Cardiac muscle cell (in vitro differentiated cells and primary cell): ENCODE results near the gene SEMA4D. TPM values are rescaled to one million over a fixed set of nuclear protein-coding genes. Genes with fewer than 3 reads are reported as not detected.

Experiments
- DNase-seq, 2 donors: peaks; one replicate each; pipeline versions ENCODE4 v3.0.0 to v3.0.0-alpha.2; 2010 to 2017; ENCODE audit warnings: low read depth in 1 of 2, low spot score in 1 of 2
- H3K27ac ChIP-seq: fragments of 200-600 bp; sonication (generic); 2 replicates; pipeline ENCODE4 v1.5.1; 2016
- H3K27me3 ChIP-seq: fragments of 200-600 bp; sonication (generic); 2 replicates; pipeline ENCODE4 v1.6.0; 2016; ENCODE audit warnings: control low read depth
- H3K36me3 ChIP-seq: fragments of 200-600 bp; sonication (generic); 2 replicates; pipeline ENCODE4 v1.5.1; 2016; ENCODE audit warnings: control low read depth
- H3K4me1 ChIP-seq: fragments of 200-600 bp; sonication (generic); 2 replicates; pipeline ENCODE4 v1.8.1; 2017; ENCODE audit warnings: low read depth, mild to moderate bottlenecking, mixed run types
- H3K4me3 ChIP-seq: fragments of 200-600 bp; sonication (generic); 2 replicates; pipeline ENCODE4 v1.5.1; 2016; ENCODE audit warnings: mild to moderate bottlenecking
- H3K9me3 ChIP-seq: fragments of 200-600 bp; sonication (generic); 2 replicates; pipeline ENCODE4 v1.5.1; 2017; ENCODE audit warnings: low read depth, mild to moderate bottlenecking, control low read depth
- polyA plus RNA-seq: library from polyadenylated mRNA; unstranded; fragments of >200 nt; fragmentation: Nextera tagmentation; extraction: Ambion mirVana; gene quantifications from 2 replicates; pipeline ENCODE4 v1.2.1, GENCODE V29; 2016
- total RNA-seq: library from RNA; depleted of rRNA; stranded (reverse); fragments of >200 nt; gene quantifications from 2 replicates; pipeline ENCODE4 v1.2.3, GENCODE V29; 2016
- TF ChIP-seq, protein P1 (sequence below): IDR thresholded peaks from 2 replicates; pipeline ENCODE4 v1.5.1; 2012; ENCODE audit warnings: low read depth, mild to moderate bottlenecking, low read length

Gene SEMA4D
- total and polyA plus RNA-seq, 2 experiments from 2014 or later = 16.5 to 34.2 TPM

- Histone ChIP-seq H3K27me3 (no peaks in the 10 kb centered on the region), H3K36me3 (peaks cover 32% of the 10 kb centered on the region), H3K4me3 (no peak overlapping the region), H3K27ac (no peak overlapping the region), H3K9me3 (no peaks in the 10 kb centered on the region), H3K4me1 (no peaks in the 10 kb centered on the region)
- no peak for DNase-seq
- TF ChIP-seq, protein P1, sequence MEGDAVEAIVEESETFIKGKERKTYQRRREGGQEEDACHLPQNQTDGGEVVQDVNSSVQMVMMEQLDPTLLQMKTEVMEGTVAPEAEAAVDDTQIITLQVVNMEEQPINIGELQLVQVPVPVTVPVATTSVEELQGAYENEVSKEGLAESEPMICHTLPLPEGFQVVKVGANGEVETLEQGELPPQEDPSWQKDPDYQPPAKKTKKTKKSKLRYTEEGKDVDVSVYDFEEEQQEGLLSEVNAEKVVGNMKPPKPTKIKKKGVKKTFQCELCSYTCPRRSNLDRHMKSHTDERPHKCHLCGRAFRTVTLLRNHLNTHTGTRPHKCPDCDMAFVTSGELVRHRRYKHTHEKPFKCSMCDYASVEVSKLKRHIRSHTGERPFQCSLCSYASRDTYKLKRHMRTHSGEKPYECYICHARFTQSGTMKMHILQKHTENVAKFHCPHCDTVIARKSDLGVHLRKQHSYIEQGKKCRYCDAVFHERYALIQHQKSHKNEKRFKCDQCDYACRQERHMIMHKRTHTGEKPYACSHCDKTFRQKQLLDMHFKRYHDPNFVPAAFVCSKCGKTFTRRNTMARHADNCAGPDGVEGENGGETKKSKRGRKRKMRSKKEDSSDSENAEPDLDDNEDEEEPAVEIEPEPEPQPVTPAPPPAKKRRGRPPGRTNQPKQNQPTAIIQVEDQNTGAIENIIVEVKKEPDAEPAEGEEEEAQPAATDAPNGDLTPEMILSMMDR = no peak
These were observed 172.2 kb downstream of the SEMA4D start for GRCh38 chr9:89325733-89326132.

- Histone ChIP-seq H3K36me3 (peaks cover 9% of the 10 kb centered on the region), H3K9me3 (no peaks in the 10 kb centered on the region), H3K4me3 (no peak overlapping the region), H3K27ac (no peak overlapping the region), H3K4me1 (peaks cover 5% of the 10 kb centered on the region), H3K27me3 (no peaks in the 10 kb centered on the region)
- TF ChIP-seq, protein P1 = no peak
- no peak for DNase-seq
These were observed 174.5 kb downstream of the SEMA4D start for GRCh38 chr9:89323390-89323789.

GRCh38 chr9:89319015-89319905 lies 178.7 kb downstream of the SEMA4D start:
- Histone ChIP-seq H3K4me3 (peak overlapping the region; percentile 67), H3K36me3 (peaks cover 21% of the 10 kb centered on the region), H3K27ac (peak overlapping the region; percentile 98), H3K27me3 (no peaks in the 10 kb centered on the region), H3K4me1 (peaks cover 13% of the 10 kb centered on the region), H3K9me3 (no peaks in the 10 kb centered on the region)
- DNase-seq = no peak
- TF ChIP-seq, protein P1 = no peak

DNA sequence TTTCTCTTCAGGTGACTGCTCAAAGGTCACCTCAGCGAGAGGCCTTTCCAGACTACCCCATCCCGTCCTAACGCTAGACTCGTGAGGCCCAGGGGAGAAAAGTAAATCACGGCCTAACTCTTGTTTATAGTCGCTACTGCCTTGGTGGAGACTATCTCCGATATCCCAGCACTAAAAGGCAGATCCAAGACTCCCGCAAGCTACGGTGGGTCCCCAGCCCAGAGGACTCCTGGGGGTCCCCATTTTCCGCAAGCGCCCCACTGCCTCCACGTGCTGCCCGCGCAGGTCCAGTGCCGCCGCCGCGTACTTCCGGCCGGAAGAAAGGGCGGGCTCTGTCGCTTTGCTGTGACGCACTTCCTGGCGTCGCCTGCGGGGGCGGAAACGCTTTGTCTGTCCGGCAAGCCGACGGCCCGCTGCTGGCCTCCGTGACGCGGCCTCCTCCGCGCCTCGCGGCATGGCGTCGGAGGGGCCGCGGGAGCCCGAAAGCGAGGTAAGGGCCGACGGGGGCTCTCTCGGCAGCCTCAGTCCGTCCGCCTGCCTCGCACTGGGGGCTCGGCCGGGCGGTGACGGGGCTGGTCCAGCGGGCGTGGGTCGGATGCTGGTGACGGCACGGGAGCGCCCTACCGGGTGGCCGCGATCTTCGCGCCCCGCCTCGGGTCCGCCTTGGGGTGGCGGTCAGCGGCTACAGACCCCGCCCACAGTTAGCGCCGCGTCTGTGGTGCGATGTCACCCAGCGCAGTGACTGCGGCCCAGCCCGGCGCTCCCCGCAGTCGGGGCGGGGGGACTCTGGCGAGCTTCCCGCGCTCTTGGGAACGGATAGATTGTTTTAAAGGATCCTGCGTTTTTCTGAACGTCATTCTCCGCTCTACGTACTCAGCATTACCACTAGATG lies 179.5 kb downstream of the SEMA4D start, which contains the start of gene SECISBP2:
TSS of gene SECISBP2 (plus strand) at position 378 of the 892 bp plus-strand sequence. CDS start at position 455, 77 bp downstream.
- H3K36me3 ChIP-seq = peaks cover 21% of the 10 kb centered on the region
- TF ChIP-seq, protein P1 = peak; percentile 79
- H3K4me1 ChIP-seq = peaks cover 20% of the 10 kb centered on the region
- no peaks in the 10 kb centered on the region for H3K9me3 ChIP-seq
- DNase-seq = peak; percentile 98 to 99
- H3K27ac ChIP-seq = peak within 1 kb of the TSS; percentile 98
- H3K27me3 ChIP-seq = no peaks in the 10 kb centered on the region
- H3K4me3 ChIP-seq = peak within 1 kb of the TSS; percentile 67

- no peaks in the 10 kb centered on the region for H3K9me3 ChIP-seq
- H3K4me3 ChIP-seq = no peak overlapping the region
- no peaks in the 10 kb centered on the region for H3K27me3 ChIP-seq
- DNase-seq = no peak
- TF ChIP-seq, protein P1 = no peak
- peaks cover 21% of the 10 kb centered on the region for H3K36me3 ChIP-seq
- peaks cover 25% of the 10 kb centered on the region for H3K4me1 ChIP-seq
- peak overlapping the region; percentile 98 for H3K27ac ChIP-seq
These were observed 180.6 kb downstream of the SEMA4D start for GRCh38 chr9:89317282-89317681.
